Measurements from ENCODE around the gene AIFM1. TPM values are rescaled to one million over a fixed set of nuclear protein-coding genes. Genes with fewer than 3 reads are reported as not detected.

The AIFM1 gene
- total RNA-seq, 2 donors from 2014 or later = 53.7 to 58.7 TPM

GRCh38 chrX:130174937-130175336 is 9.3 kb upstream of the AIFM1 start:
- Histone ChIP-seq H3K4me1 (ENCODE audit: control insufficient read depth, insufficient read depth, low read length) (no peaks in the 10 kb centered on the region), H3K36me3 (ENCODE audit: control insufficient read depth, insufficient read depth, low read length) (no peaks in the 10 kb centered on the region), H3K27me3 (ENCODE audit: control insufficient read depth, insufficient read depth, low read length, poor library complexity, severe bottlenecking) (peaks cover 36% of the 10 kb centered on the region), H3K9me3 (ENCODE audit: control insufficient read depth, low read length) (no peaks in the 10 kb centered on the region), H3K9ac (ENCODE audit: extremely low read depth, low read length, poor library complexity, severe bottlenecking) (no peak overlapping the region), H3K4me3 (ENCODE audit: low read length) (no peak overlapping the region), H3K27ac (ENCODE audit: low read depth, low read length) (no peak overlapping the region)
- no peak for TF ChIP-seq CTCF (conservative IDR thresholded peaks at IDR 0.05)
- Mint-ChIP-seq H3K4me3 (no peak overlapping the region), H3K9me3 (peaks cover 45% of the 10 kb centered on the region), H3K27me3 (ENCODE audit: insufficient read depth) (peaks cover 49% of the 10 kb centered on the region), H3K36me3 (ENCODE audit: low read depth) (no peaks in the 10 kb centered on the region), H3K4me1 (no peaks in the 10 kb centered on the region), H3K27ac (no peak overlapping the region)
- no peak for DNase-seq
- WGBS, 2 experiments (ENCODE audit: insufficient coverage in 1 of 2, insufficient read length in 1 of 2) = 88% methylated on average over 2 of the region's 2 CpGs; no CpG with 5 or more reads in 1 of the 2 experiments

DNA sequence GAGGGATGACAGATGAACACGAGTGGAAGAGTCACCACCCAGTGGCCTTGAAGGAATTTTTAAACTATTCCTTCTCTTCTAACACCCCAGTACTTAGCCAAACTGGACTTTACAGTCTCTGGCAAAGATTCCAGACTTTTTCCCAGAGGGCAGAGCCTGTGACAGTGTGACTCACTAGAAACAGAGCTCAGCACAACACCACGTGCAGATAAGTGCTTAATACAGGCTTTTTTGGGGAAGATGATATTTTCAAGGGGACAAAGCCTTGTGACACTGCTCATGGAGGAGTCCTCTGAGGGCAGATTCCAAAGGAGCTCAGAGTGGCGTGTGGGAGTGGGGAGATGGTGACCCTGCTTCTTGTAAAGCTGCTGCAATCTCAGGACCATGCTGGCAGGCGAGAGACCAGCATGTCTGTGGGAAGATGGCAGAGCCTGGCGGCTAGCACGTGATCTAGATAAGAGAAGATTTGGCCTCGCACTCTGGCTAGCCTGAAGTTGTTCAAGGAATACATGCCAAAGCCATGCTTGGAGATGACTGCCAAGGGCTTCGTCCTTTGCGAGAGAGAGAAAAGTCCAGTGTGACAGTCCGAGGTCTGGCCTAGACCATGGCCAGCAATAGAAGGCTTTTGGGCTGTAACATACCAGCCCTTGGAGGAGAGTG is 8.5 kb upstream of the AIFM1 start:
- Histone ChIP-seq H3K9me3 (ENCODE audit: control insufficient read depth, low read length) (no peaks in the 10 kb centered on the region), H3K27ac (ENCODE audit: low read depth, low read length) (no peak overlapping the region), H3K4me3 (ENCODE audit: low read length) (no peak overlapping the region), H3K27me3 (ENCODE audit: control insufficient read depth, insufficient read depth, low read length, poor library complexity, severe bottlenecking) (peaks cover 36% of the 10 kb centered on the region), H3K9ac (ENCODE audit: extremely low read depth, low read length, poor library complexity, severe bottlenecking) (no peak overlapping the region), H3K36me3 (ENCODE audit: control insufficient read depth, insufficient read depth, low read length) (no peaks in the 10 kb centered on the region), H3K4me1 (ENCODE audit: control insufficient read depth, insufficient read depth, low read length) (no peaks in the 10 kb centered on the region)
- no peak for TF ChIP-seq CTCF (conservative IDR thresholded peaks at IDR 0.05)
- 84 to 92% methylated on average over 2 to 10 of the region's 10 CpGs for WGBS, 2 experiments (ENCODE audit: insufficient coverage in 1 of 2, insufficient read length in 1 of 2)
- Mint-ChIP-seq H3K4me1 (no peaks in the 10 kb centered on the region), H3K36me3 (ENCODE audit: low read depth) (no peaks in the 10 kb centered on the region), H3K4me3 (no peak overlapping the region), H3K9me3 (peaks cover 41% of the 10 kb centered on the region), H3K27me3 (ENCODE audit: insufficient read depth) (peaks cover 46% of the 10 kb centered on the region), H3K27ac (no peak overlapping the region)
- DNase-seq = no peak

GRCh38 chrX:130173190-130173895 is 7.7 kb upstream of the AIFM1 start:
- Histone ChIP-seq H3K36me3 (ENCODE audit: control insufficient read depth, insufficient read depth, low read length) (no peaks in the 10 kb centered on the region), H3K9me3 (ENCODE audit: control insufficient read depth, low read length) (no peaks in the 10 kb centered on the region), H3K4me1 (ENCODE audit: control insufficient read depth, insufficient read depth, low read length) (no peaks in the 10 kb centered on the region), H3K27me3 (ENCODE audit: control insufficient read depth, insufficient read depth, low read length, poor library complexity, severe bottlenecking) (peaks cover 36% of the 10 kb centered on the region), H3K27ac (ENCODE audit: low read depth, low read length) (no peak overlapping the region), H3K4me3 (ENCODE audit: low read length) (no peak overlapping the region), H3K9ac (ENCODE audit: extremely low read depth, low read length, poor library complexity, severe bottlenecking) (no peak overlapping the region)
- Mint-ChIP-seq H3K27me3 (ENCODE audit: insufficient read depth) (peaks cover 46% of the 10 kb centered on the region), H3K9me3 (peaks cover 41% of the 10 kb centered on the region), H3K27ac (no peak overlapping the region), H3K36me3 (ENCODE audit: low read depth) (no peaks in the 10 kb centered on the region), H3K4me3 (no peak overlapping the region), H3K4me1 (no peaks in the 10 kb centered on the region)
- 73 to 90% methylated on average over 2 to 7 of the region's 7 CpGs for WGBS, 2 experiments (ENCODE audit: insufficient coverage in 1 of 2, insufficient read length in 1 of 2)
- TF ChIP-seq CTCF (conservative IDR thresholded peaks at IDR 0.05) = no peak
- no peak for DNase-seq
